Activated T-cell treated with anti-CD3 and anti-CD28 coated beads for 48 hours (primary cell): ENCODE results near the gene SRPK3.

Experiments
- DNase-seq: peaks from one replicate; pipeline ENCODE4 v3.0.0-alpha.2; 2020; ENCODE audit warnings: low read depth

SRPK3 gene

DNA sequence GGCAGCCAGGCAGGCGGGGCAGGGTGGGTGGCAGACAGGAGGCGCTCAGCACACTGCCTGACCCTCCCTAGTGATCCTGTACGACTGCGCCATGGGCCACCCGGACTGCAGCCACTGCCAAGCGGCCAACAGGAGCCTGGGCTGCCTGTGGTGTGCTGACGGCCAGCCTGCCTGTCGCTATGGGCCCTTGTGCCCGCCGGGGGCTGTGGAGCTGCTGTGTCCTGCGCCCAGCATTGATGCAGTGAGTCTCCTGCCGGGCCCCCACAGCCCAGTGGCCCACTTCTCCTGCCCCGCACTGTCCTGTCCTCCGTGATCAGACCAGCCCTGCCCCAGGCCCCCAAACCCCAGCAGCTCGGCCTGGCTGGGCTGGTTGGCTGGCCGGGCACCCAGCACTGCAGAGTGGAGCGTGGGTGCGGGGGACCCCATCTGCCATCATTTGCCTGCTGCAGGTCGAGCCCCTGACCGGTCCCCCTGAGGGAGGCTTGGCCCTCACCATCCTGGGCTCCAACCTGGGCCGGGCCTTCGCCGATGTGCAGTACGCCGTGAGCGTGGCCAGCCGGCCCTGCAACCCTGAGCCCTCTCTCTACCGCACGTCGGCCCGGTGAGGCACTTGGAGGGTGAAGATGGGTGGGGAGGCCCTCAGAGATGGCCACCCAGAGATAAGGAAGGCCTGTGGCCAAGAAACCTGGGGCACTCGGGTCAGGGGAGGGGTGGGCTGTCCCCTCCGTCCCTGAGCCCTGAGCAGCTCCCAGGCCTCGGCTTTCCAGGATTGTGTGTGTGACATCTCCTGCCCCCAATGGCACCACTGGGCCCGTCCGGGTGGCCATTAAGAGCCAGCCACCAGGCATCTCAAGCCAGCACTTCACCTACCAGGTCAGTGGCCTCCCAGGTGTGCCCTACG, 9.2 kb upstream of the SRPK3 start:
- DNase-seq: no peak

DNA sequence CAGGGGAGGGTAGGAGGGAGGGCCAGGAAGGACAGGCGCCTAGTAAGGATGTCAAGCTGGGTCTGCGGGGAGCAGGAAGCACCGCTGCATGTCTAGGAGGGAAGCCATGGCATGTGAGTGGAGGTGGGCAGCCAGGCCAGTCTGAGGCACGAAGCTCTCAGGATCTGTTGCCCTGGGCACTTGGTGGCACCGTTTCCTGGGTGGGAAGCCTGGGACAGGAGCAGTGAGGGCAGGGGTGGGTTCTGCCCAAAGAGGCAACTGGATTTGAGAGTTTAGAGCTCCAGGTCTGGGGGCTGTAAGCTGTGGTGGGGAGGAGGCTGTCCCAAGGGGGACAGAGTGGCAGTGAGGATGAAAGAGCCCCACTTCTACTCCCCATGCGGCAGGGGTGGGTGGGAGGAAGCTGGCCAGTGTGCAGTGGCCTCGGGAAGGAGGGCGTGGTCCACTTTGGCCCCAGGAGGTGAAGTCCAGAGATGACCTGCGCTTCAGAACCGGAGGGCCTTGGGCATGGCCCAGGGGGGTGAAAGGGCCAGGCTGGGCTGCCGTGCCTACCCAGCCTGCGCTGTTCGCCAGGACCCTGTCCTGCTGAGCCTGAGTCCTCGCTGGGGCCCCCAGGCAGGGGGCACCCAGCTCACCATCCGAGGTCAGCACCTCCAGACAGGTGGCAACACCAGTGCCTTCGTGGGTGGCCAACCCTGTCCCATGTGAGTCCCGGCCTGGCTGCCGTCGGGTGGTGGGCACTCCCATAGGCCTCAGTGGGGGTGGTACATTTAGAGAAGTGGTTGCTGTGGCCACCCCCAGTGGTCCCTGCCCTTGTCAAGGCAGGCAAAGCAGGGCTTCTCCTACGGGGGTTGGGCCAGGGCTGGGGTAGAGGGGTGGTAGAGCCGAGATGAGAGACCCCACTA, 8.3 kb upstream of the SRPK3 start:
- DNase-seq: no peak

DNA sequence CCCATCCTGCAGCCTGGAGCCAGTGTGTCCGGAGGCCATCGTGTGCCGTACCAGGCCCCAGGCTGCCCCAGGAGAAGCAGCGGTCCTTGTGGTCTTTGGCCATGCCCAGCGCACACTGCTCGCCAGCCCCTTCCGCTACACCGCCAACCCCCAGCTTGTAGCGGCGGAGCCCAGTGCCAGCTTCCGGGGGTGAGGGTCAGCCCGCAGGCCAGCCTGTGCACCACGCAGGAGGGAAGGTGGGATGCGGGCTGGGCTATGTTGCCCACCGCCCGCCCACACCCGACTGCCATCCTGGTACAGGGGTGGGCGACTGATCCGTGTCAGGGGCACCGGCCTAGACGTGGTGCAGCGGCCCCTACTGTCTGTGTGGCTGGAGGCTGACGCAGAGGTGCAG, 7.6 kb upstream of the SRPK3 start:
- no peak for DNase-seq

GRCh38 chrX:153773741-153774575, 6.9 kb upstream of the SRPK3 start:
- no peak for DNase-seq

GRCh38 chrX:153774576-153775292, 6.1 kb upstream of the SRPK3 start:
- no peak for DNase-seq

- DNase-seq: no peak
Observed at GRCh38 chrX:153775293-153776119, 5.3 kb upstream of the SRPK3 start.

- no peak for DNase-seq
Observed at GRCh38 chrX:153776120-153776599, 4.7 kb upstream of the SRPK3 start.

GRCh38 chrX:153776611-153777045, 4.2 kb upstream of the SRPK3 start:
- DNase-seq: no peak

DNA sequence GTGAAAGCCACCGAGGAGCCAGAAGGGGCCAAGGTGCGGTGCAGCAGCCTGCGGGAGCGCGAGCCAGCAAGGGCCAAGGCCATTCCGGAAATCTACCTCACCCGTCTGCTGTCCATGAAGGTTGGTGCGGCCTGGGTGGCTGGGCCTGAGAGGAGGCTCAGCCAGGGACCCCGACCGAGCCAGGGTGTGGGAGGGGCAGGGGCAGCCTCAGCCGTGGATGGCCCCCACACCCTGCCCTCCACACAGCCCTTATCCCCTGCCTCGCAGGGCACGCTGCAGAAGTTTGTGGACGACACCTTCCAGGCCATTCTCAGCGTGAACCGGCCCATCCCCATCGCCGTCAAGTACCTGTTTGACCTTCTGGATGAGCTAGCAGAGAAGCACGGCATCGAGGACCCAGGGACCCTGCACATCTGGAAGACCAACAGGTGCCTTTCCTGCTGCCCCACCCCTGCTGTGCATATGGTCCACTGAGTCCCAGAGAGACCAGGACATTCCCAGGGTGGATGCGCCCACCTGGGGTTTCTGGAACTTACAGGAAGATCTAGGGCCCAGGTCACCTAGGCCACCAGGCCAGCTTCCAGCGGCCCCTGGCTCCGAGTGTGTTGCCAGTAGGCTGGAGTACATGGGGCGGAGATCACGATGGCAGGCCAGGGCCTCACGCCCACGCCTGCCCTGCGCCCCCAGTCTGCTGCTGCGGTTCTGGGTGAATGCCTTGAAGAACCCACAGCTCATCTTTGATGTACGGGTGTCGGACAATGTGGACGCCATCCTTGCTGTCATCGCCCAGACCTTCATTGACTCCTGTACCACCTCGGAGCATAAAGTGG, 3.4 kb upstream of the SRPK3 start:
- no peak for DNase-seq

DNA sequence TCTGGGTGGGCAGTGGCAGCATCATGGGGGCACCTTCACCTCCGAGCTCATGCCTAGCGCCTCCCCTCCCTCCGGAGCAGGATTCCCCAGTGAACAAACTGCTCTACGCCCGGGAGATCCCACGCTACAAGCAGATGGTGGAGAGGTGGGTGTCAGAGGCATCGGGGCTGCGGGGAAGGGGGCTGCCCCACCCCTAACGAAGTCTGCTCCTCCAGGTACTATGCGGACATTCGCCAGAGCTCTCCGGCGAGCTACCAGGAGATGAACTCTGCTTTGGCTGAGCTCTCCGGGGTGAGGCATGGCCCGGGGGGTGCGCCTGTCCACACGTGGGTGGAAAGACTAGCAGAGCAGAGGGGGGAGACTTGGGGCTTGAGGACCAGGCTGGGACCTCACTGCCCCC, 2.7 kb upstream of the SRPK3 start:
- DNase-seq: no peak

GRCh38 chrX:153778684-153779101, 2.1 kb upstream of the SRPK3 start:
- no peak for DNase-seq

GRCh38 chrX:153779891-153780677, 757 bp upstream of the SRPK3 start:
- DNase-seq: no peak

GRCh38 chrX:153781428-153782047, 697 bp downstream of the SRPK3 start:
- no peak for DNase-seq

DNA sequence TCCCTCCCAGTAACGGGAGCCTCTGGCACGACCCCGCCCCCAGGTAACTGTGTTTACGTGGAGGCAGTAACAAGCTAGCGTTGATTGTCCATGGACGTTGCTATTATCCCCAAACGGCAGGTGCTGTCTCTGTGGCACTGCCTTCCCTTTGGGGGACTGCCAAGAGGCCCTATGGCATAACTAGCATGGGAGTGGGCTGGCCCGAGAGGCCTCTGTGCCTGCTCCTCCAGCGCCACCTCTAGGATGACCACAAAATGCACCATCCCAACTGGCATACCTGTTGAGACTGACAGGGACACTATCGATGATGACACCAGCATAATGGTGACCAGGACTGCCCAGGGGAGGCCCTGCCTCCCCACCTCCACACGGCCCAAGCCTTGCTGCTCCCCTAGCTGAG, 1.5 kb downstream of the SRPK3 start:
- DNase-seq: no peak

GRCh38 chrX:153782871-153783270, 2.0 kb downstream of the SRPK3 start:
- no peak for DNase-seq

DNA sequence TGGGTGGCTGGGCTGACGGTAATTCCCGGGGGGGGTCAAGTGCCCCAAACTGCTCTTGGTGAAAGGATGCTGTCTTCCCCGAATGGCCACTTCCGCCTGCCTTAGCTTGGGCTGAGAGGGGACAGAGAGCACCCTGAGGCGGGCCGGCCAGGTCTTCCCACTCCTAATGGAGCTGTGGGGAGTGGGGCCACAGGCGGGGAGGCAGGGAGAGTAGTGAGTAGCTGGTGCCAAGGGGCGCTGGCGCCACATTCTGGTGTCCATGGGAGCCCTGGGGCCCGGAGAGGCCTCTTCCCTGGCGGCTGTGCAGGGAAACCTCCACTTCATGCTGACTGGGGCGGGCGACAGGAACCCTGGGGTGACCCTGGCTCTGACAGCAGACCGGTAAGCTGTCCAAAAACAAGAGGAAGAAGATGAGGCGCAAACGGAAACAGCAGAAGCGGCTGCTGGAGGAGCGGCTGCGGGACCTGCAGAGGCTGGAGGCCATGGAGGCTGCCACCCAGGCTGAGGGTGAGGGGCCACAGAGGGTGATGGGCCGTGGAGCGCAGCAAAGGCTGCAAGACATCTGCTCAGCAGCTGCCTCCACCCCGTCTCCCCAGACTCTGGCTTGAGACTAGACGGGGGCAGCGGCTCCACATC, 2.7 kb downstream of the SRPK3 start:
- DNase-seq: no peak

- no peak for DNase-seq
Observed at GRCh38 chrX:153784325-153784967, 3.6 kb downstream of the SRPK3 start.
